Measurements from ENCODE around the gene NMUR1.

Gene NMUR1

GRCh38 chr2:231475965-231476364 lies 54.3 kb downstream of the NMUR1 start:
- no peaks in the 10 kb centered on the region for H3K4me1 ChIP-seq
- in situ Hi-C loops (cut with MboI; ENCODE audit: low sequenced_read_pairs), result no loop called here
- no peak for DNase-seq (ENCODE audit: low spot score in 2 of 2)
- no peaks in the 10 kb centered on the region for H3K36me3 ChIP-seq (replicated peaks)
- 0 out of 2 replicates have a peak, but pooled peaks cover 2% of the 10 kb centered on the region for H3K27me3 ChIP-seq (ENCODE audit: low read depth)
- H3K4me3 ChIP-seq, result no peak overlapping the region
- H3K9me3 ChIP-seq, result no peaks in the 10 kb centered on the region
